T-helper 17 cell (primary cell): Measurements from ENCODE around the gene IPO13. TPM values are rescaled to one million over a fixed set of nuclear protein-coding genes. Genes with fewer than 3 reads are reported as not detected.

Experiments used
- ATAC-seq: fragments of 150-1000 bp; cut with Tn5 transposase; 2 replicates; pipeline ENCODE4 v1.10.0; 2021; ENCODE audit warnings: mild to moderate bottlenecking, moderate library complexity
- DNase-seq, 3 donors: peaks; one replicate each; pipeline versions ENCODE4 v3.0.0 to v3.0.0-alpha.2; 2020 to 2021
- H3K9me3 ChIP-seq: one replicate; pipeline ENCODE4 v1.7.0; 2013; ENCODE audit warnings: low read length, mild to moderate bottlenecking; ENCODE audit not compliant: control insufficient read depth, poor library complexity, severe bottlenecking
- H3K27ac Mint-ChIP-seq: one replicate; pipeline ENCODE4 v1.8.0; 2022; ENCODE audit warnings: mild to moderate bottlenecking, moderate library complexity, mixed read lengths
- H3K27me3 Mint-ChIP-seq: one replicate; pipeline ENCODE4 v1.8.0; 2022; ENCODE audit warnings: mixed read lengths
- H3K36me3 Mint-ChIP-seq: one replicate; pipeline ENCODE4 v1.8.0; 2022; ENCODE audit warnings: low read depth, mixed read lengths
- H3K4me1 Mint-ChIP-seq: one replicate; pipeline ENCODE4 v1.8.0; 2022; ENCODE audit warnings: mild to moderate bottlenecking, mixed read lengths
- H3K4me3 Mint-ChIP-seq: one replicate; pipeline ENCODE4 v1.8.0; 2022; ENCODE audit warnings: mild to moderate bottlenecking, moderate library complexity, mixed read lengths
- total RNA-seq, 4 donors: library from RNA in 2 of 4; stranded (reverse) in 2 of 4; gene quantifications; one replicate each; pipeline ENCODE4 v1.2.3 and lab custom pipeline; 2022 to 2026

The IPO13 gene
- total RNA-seq (10 to 100 TPM; 10.6 to 12.5 TPM), total RNA-seq (lab: John Stamatoyannopoulos, UW) (17.9 to 34.3 reads per million in 2 donors)

DNA sequence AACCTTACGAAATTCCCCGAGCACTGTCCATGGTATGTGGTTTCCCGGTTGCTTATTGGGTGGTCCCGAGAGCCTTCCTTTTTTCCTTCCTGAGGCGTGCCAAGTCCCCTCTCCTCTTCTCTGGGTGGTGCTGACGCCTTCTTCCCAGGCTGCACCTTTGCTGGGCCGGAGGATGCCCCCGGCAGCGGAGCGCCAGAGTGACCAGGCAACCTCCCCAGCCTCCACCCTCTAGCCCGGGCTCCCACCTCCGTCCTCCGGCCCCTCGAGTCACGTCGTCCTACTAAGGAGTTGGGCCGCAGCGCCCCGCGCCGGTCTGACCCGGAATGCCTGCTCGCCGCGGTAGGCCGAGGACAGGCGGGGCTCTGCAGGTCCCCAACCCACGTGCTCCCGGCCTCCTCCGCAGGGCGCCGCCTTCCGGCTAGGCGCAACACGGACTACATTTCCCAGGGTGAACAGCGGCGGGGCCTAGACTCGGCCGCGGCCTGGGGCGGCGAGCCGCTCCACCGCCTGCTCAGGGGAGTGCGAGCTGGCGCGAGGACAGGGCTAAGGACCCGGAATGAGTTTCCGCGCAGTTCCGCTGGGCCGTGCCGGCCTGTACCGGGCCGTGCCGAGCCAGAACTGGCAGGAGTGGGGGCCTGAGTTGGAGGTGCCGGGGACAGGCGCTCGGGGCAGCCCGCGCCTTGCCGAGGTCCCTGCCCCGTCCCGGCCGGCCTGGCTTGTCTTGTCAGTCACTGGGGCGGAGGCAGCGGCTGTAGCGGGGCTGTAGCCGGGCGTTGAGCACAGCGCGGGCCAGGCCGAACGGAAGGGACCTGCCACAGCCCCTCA, at the start of gene IPO13:
TSS of gene IPO13 (plus strand) at position 715 of the 825 bp plus-strand sequence. CDS start 651 bp downstream, outside the sequence.
- peak within 1 kb of the TSS; percentile 91 for H3K27ac Mint-ChIP-seq
- peaks cover 52% of the 10 kb centered on the region for H3K4me1 Mint-ChIP-seq
- H3K36me3 Mint-ChIP-seq, result peaks cover 13% of the 10 kb centered on the region
- ATAC-seq, result peak; percentile 98
- H3K4me3 Mint-ChIP-seq, result peak within 1 kb of the TSS; percentile 97
- H3K9me3 ChIP-seq, result no peaks in the 10 kb centered on the region
- DNase-seq, result peak; percentile 90 to 93 (median 90)
- no peaks in the 10 kb centered on the region for H3K27me3 Mint-ChIP-seq

DNA sequence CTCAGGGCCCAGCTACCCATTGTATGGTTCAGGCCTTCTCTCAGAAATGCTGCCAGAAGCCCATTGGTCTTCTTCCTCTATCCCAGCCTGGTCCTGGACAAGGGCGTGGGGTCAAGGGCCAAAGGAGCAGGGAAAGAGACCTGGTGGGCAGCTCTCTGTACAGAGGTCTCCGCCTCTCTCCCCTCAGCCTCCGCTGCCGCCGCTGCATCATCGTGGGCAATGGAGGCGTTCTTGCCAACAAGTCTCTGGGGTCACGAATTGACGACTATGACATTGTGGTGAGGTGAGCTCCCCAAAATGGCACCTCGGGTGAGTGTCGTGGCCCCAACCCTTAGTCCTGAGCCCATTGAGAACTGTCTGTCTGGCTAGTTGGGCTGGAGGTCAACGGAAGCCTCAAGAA, 47.8 kb upstream of the IPO13 start:
- Mint-ChIP-seq H3K4me3 (no peak overlapping the region), H3K36me3 (peaks cover 14% of the 10 kb centered on the region), H3K27me3 (no peaks in the 10 kb centered on the region), H3K4me1 (peaks cover 12% of the 10 kb centered on the region), H3K27ac (peak overlapping the region; percentile 14)
- ATAC-seq (no peak), DNase-seq (no peak)
- H3K9me3 ChIP-seq, result no peaks in the 10 kb centered on the region

DNA sequence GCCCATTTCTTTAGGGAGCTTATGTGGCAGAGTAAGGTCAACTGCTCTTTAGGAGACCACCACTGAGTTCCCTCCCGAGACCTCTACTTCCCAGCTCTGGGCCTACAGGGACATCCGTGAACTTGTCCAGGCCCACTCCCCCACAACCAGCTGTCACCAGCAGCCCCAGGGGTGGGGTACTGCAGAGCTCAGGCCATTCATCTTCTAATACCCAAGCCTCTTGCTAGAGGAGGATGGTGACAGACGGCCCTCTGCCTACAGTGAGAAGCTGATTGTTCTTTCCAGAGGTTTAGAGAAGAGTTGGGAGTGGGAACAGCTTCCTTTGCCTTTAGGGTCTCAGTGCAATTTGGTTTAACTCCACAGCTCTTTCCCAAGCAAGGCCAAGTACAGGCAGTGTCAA, 46.4 kb upstream of the IPO13 start:
- DNase-seq (no peak), ATAC-seq (no peak)
- peaks cover 10% of the 10 kb centered on the region for H3K4me1 Mint-ChIP-seq
- H3K9me3 ChIP-seq, result no peaks in the 10 kb centered on the region
- H3K36me3 Mint-ChIP-seq, result peaks cover 9% of the 10 kb centered on the region
- H3K27me3 Mint-ChIP-seq, result no peaks in the 10 kb centered on the region
- H3K27ac Mint-ChIP-seq, result no peak overlapping the region
- H3K4me3 Mint-ChIP-seq, result no peak overlapping the region

DNA sequence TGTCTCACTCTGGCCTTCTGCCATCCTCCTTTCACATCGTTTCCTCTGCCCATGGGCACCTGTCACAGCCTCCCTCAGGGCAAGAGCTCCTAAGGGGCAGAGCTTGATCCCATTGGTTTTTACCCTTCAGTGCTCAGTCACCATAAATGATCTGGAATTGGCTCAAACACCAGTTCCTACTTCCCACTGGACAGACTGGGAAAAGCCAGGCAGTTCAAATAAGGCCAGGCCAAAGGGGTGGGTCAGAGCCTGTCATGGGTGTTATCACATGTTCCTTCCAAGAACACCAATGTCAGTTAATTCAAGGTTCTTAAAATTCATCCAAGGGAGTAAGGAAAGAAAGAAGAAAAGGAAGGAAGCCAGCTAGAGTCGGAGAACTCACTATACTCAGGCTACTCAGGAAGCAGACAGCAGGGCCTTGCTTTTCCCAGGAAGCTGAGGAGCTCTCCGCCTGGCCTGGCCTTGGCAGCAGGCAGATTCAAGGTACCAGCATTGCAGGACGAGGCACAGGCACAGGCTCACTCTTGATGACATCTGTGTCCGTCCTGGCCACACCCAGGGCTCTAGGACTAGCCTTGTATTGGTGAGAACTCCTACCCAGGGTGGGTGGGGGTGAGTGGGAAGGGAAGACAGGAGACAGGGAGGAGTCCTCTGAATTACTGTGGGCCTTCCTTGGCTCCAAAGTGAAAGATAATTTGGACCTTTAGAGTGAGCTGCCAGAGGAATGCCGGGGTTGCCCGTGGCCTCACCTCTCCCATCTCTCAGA, 45.4 kb upstream of the IPO13 start:
- H3K9me3 ChIP-seq, result no peaks in the 10 kb centered on the region
- Mint-ChIP-seq H3K27ac (no peak overlapping the region), H3K36me3 (peaks cover 9% of the 10 kb centered on the region), H3K27me3 (no peaks in the 10 kb centered on the region), H3K4me1 (peaks cover 10% of the 10 kb centered on the region), H3K4me3 (peak overlapping the region; percentile 63)
- no peak for ATAC-seq
- DNase-seq, result no peak

- ATAC-seq (peak; percentile 42), DNase-seq (no peak)
- Mint-ChIP-seq H3K36me3 (peaks cover 9% of the 10 kb centered on the region), H3K27ac (peak overlapping the region; percentile 60), H3K4me1 (peaks cover 9% of the 10 kb centered on the region), H3K27me3 (no peaks in the 10 kb centered on the region), H3K4me3 (peak overlapping the region; percentile 63)
- no peaks in the 10 kb centered on the region for H3K9me3 ChIP-seq
These were observed 44.5 kb upstream of the IPO13 start for GRCh38 chr1:43902058-43902831.

- no peaks in the 10 kb centered on the region for H3K27me3 Mint-ChIP-seq
- no peak for ATAC-seq
- peaks cover 9% of the 10 kb centered on the region for H3K4me1 Mint-ChIP-seq
- no peaks in the 10 kb centered on the region for H3K9me3 ChIP-seq
- no peak overlapping the region for H3K4me3 Mint-ChIP-seq
- H3K36me3 Mint-ChIP-seq, result peaks cover 17% of the 10 kb centered on the region
- DNase-seq, result no peak
- H3K27ac Mint-ChIP-seq, result peak overlapping the region; percentile 29
These were observed 41.8 kb upstream of the IPO13 start for GRCh38 chr1:43904660-43905551.

- no peak overlapping the region for H3K4me3 Mint-ChIP-seq
- H3K36me3 Mint-ChIP-seq, result peaks cover 15% of the 10 kb centered on the region
- peak overlapping the region; percentile 65 for H3K27ac Mint-ChIP-seq
- H3K9me3 ChIP-seq, result no peaks in the 10 kb centered on the region
- no peaks in the 10 kb centered on the region for H3K27me3 Mint-ChIP-seq
- peaks cover 5% of the 10 kb centered on the region for H3K4me1 Mint-ChIP-seq
- ATAC-seq, result no peak
- no peak for DNase-seq
These were observed 38.5 kb upstream of the IPO13 start for GRCh38 chr1:43908226-43908625.

DNA sequence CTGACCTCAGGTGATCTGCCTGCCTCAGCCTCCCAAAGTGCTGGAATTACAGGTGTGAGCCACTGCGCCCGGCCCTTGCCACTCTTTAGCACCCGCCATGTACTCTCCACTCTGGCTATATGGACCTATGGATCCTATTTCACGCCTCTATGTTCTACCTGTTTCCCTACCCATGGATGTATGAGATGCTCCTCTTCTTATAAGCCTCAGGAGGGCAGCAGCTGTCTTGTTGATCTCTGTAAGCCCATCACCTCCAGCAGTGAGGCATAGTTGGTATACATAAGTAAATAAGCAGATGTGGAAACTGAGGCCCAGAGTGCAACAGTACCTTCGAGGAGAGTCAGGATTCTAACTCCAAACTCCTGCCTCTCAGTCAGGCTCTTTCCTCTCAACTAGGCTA, 37.9 kb upstream of the IPO13 start:
- no peak overlapping the region for H3K4me3 Mint-ChIP-seq

GRCh38 chr1:43910343-43910742, 36.4 kb upstream of the IPO13 start:
- H3K4me1 Mint-ChIP-seq, result peaks cover 5% of the 10 kb centered on the region
- DNase-seq, result no peak
- no peak overlapping the region for H3K4me3 Mint-ChIP-seq
- H3K9me3 ChIP-seq, result no peaks in the 10 kb centered on the region
- H3K27ac Mint-ChIP-seq, result no peak overlapping the region
- ATAC-seq, result no peak
- H3K27me3 Mint-ChIP-seq, result no peaks in the 10 kb centered on the region
- H3K36me3 Mint-ChIP-seq, result peaks cover 15% of the 10 kb centered on the region

More for the DNA sequence above, 37.9 kb upstream of the IPO13 start:
- no peak for DNase-seq
- Mint-ChIP-seq H3K27me3 (no peaks in the 10 kb centered on the region), H3K27ac (peak overlapping the region; percentile 56), H3K4me1 (peaks cover 5% of the 10 kb centered on the region), H3K36me3 (peaks cover 15% of the 10 kb centered on the region)
- ATAC-seq, result no peak
- H3K9me3 ChIP-seq, result no peaks in the 10 kb centered on the region

- no peak for ATAC-seq
- H3K4me1 Mint-ChIP-seq, result peaks cover 8% of the 10 kb centered on the region
- H3K27ac Mint-ChIP-seq, result no peak overlapping the region
- no peaks in the 10 kb centered on the region for H3K9me3 ChIP-seq
- H3K36me3 Mint-ChIP-seq, result peaks cover 12% of the 10 kb centered on the region
- H3K27me3 Mint-ChIP-seq, result no peaks in the 10 kb centered on the region
- no peak for DNase-seq
- no peak overlapping the region for H3K4me3 Mint-ChIP-seq
These were observed 34.1 kb upstream of the IPO13 start for GRCh38 chr1:43912607-43913006.

GRCh38 chr1:43913051-43913501, 33.7 kb upstream of the IPO13 start:
- peaks cover 9% of the 10 kb centered on the region for H3K36me3 Mint-ChIP-seq
- no peak overlapping the region for H3K4me3 Mint-ChIP-seq
- no peaks in the 10 kb centered on the region for H3K9me3 ChIP-seq
- no peak for DNase-seq
- ATAC-seq, result no peak
- no peak overlapping the region for H3K27ac Mint-ChIP-seq
- no peaks in the 10 kb centered on the region for H3K27me3 Mint-ChIP-seq
- H3K4me1 Mint-ChIP-seq, result peaks cover 7% of the 10 kb centered on the region

- DNase-seq (no peak), ATAC-seq (no peak)
- Mint-ChIP-seq H3K4me1 (peaks cover 6% of the 10 kb centered on the region), H3K27me3 (no peaks in the 10 kb centered on the region), H3K27ac (no peak overlapping the region), H3K4me3 (no peak overlapping the region), H3K36me3 (peaks cover 7% of the 10 kb centered on the region)
- H3K9me3 ChIP-seq, result no peaks in the 10 kb centered on the region
These were observed 32.9 kb upstream of the IPO13 start for GRCh38 chr1:43913666-43914360.
